GM13977 (cell line): ENCODE measurements around the gene STH.

Experiments
- DNase-seq: peaks from one replicate; pipeline ENCODE4 v3.0.0; 2012; ENCODE audit warnings: low spot score
- in situ Hi-C: fragments of 300-500 bp; cut with MboI; formaldehyde crosslinking; loops from one replicate; pipeline ENCODE4 v1.12.0; 2022; ENCODE audit warnings: low sequenced_read_pairs, low pct_unique_long_range_greater_than_20kb, mixed read lengths, inconsistent platforms; ENCODE audit not compliant: unreplicated experiment
- TF ChIP-seq, protein P1 (sequence below): IDR thresholded peaks from 2 replicates; pipeline ENCODE4 v1.5.1; 2012; ENCODE audit warnings: mild to moderate bottlenecking, control low read depth; ENCODE audit not compliant: insufficient read depth; ENCODE audit errors: extremely low read depth, missing control alignments

The STH gene, protein sequence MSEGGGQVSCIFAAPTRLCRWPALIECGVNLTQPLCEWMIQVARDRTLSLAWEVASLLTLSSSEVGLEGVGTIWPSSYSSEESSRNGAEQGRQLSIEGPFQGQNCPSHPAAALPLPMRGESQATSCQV

DNA sequence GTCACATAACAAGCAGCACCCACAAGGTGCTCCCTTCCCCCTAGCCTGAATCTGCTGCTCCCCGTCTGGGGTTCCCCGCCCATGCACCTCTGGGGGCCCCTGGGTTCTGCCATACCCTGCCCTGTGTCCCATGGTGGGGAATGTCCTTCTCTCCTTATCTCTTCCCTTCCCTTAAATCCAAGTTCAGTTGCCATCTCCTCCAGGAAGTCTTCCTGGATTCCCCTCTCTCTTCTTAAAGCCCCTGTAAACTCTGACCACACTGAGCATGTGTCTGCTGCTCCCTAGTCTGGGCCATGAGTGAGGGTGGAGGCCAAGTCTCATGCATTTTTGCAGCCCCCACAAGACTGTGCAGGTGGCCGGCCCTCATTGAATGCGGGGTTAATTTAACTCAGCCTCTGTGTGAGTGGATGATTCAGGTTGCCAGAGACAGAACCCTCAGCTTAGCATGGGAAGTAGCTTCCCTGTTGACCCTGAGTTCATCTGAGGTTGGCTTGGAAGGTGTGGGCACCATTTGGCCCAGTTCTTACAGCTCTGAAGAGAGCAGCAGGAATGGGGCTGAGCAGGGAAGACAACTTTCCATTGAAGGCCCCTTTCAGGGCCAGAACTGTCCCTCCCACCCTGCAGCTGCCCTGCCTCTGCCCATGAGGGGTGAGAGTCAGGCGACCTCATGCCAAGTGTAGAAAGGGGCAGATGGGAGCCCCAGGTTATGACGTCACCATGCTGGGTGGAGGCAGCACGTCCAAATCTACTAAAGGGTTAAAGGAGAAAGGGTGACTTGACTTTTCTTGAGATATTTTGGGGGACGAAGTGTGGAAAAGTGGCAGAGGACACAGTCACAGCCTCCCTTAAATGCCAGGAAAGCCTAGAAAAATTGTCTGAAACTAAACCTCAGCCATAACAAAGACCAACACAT is at the start of gene STH:
TSS of gene STH (plus strand) at position 264 of the 913 bp plus-strand sequence. CDS start at position 294, 30 bp downstream.
- TF ChIP-seq, protein P1, sequence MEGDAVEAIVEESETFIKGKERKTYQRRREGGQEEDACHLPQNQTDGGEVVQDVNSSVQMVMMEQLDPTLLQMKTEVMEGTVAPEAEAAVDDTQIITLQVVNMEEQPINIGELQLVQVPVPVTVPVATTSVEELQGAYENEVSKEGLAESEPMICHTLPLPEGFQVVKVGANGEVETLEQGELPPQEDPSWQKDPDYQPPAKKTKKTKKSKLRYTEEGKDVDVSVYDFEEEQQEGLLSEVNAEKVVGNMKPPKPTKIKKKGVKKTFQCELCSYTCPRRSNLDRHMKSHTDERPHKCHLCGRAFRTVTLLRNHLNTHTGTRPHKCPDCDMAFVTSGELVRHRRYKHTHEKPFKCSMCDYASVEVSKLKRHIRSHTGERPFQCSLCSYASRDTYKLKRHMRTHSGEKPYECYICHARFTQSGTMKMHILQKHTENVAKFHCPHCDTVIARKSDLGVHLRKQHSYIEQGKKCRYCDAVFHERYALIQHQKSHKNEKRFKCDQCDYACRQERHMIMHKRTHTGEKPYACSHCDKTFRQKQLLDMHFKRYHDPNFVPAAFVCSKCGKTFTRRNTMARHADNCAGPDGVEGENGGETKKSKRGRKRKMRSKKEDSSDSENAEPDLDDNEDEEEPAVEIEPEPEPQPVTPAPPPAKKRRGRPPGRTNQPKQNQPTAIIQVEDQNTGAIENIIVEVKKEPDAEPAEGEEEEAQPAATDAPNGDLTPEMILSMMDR, result no peak
- in situ Hi-C loops, result no loop called here

DNA sequence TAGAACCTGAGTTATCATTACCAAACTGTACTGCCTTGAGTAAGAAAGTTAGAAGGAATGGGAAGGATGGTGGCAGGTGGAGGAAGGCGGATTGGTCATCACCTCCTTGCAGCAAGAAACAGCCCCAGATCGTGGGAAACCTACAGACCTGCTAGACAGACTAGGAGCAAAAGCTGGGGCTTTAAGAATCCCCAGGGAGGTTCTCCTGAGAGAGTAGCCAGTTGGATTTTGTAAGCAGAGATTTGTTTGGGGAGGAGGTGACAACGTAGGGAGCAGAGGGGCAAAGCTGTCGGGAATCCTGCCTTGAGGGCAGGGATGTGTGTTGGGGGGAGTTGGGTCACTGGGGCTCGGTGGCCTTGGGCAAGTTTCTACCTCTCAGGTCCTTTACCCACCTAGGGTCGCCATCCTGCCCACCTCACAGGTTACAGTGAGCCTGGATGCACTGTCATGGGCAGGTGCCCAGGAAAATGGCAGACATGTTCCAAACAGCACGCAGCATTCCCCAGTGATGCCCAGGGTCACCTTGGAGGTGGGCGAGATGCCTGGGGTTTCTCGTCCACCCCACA is 49.2 kb upstream of the STH start:
- in situ Hi-C loops, result no loop called here
- TF ChIP-seq, protein P1, result no peak
- DNase-seq, result no peak

More for the DNA sequence above, at the start of gene STH:
- no peak for DNase-seq

DNA sequence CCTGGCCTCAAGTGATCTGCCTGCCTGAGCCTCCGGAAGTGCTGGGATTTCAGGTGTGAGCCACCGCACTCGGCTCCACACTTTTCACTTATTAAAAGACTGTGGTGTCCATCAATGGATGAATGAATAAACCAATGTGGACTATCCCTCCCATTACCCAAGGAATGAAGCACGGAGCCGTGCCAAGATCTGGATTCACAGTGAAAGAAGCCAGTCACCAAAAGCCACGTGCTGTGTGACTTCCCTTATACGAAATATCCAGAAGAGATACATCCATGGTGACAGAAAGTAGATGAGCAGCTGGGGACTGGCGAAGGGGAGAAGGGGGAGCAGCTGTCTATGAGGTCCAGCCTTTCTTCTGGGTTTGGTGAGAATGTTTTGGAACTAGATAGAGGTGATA is 48.2 kb upstream of the STH start:
- in situ Hi-C loops, result no loop called here
- no peak for DNase-seq
- TF ChIP-seq, protein P1, result no peak

DNA sequence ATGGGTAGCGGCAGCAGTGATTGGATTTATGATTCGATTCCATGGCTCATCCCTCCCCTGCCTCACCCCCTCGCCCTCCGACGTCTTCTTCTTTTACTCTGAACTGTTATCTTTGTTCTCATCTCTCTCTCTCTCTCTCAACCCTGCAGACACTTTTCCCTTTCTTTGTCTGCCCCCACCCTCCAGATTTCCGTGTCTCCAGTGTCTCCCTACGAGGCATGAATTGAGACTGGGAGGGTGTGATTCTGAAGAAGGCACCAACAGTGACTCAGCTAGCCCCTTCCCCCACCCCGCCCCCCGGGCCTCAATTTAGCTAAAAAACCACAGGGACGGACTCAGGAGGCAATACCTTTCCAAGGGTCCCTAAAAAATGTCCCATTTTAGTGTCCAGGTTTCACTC is 47.6 kb upstream of the STH start:
- no peak for DNase-seq
- in situ Hi-C loops, result no loop called here
- TF ChIP-seq, protein P1, result no peak

DNA sequence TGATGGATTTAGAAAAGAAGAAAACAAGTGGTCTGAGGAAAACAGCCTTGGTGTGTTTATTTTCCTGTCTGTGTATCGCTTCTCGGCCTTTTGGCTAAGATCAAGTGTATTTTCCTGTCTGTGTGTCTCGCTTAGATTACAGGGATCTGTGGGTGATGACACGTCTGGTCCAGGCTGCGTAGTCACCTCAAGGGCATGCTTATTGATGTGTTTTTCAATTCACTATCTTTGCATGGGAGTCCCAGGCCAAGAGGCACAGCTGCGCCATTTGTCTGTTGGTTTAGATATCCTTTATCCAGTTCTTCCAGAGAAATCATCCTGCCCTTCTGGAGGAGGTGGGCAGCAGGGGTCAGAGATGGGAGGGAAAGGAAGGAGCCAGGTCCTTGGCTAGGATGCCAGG is 47.1 kb upstream of the STH start:
- DNase-seq, result no peak
- TF ChIP-seq, protein P1, result no peak
- in situ Hi-C loops, result no loop called here

DNA sequence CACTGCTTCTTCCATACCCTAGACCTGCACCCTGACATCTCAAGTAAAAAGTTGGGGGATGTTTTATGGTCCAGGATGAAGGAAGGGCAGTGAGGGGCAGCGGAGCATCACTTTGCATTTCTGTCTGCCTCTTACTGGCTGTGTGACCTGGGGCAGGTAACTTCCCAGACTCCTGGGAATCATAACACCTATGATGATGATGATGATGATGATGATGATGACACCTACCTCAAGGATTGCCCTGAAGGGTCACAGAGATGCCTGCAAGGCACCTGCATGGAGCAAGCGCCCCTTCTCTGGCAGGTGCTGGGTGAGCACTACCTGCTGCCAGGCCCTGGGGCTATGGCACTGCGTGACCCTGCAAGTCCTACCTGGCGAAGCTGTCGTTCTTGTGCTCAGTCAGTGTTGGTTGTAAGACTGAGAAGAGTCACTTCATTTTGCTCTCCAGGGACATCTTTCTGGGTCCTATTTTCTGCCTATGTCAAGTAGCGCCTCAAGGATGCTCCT is 46.2 kb upstream of the STH start:
- DNase-seq, result no peak
- in situ Hi-C loops, result no loop called here

More for the DNA sequence above, 46.2 kb upstream of the STH start:
- TF ChIP-seq, protein P1, result no peak
